WTC11 (cell line): ENCODE data around the gene IRF2BP2. TPM values are rescaled to one million over a fixed set of nuclear protein-coding genes. Genes with fewer than 3 reads are reported as not detected.
A peak's percentile ranks its signal among the peaks of the same experiment; 100 is the strongest.

Experiments
- ATAC-seq: fragments of 200-7000 bp; cut with Tn5 transposase; 2 replicates; pipeline ENCODE4 v1.10.0; 2021; ENCODE audit warnings: mild to moderate bottlenecking, moderate library complexity
- CTCF ChIA-PET: fragments of 300-600 bp; sonication (Branson Sonifier 250); formaldehyde crosslinking; loops from one replicate; lab custom pipeline; 2021; ENCODE audit warnings: antibody characterized with exemption; lab: Charles Lee
- POLR2A ChIA-PET: fragments of 350-600 bp; sonication (Branson Sonifier 250); formaldehyde crosslinking; loops from one replicate; lab custom pipeline; 2021; ENCODE audit warnings: antibody characterized with exemption; lab: Charles Lee
- DNase-seq: peaks from one replicate; pipeline ENCODE4 v3.0.0; 2021; ENCODE audit warnings: low spot score
- H3K27ac Mint-ChIP-seq: 2 replicates; pipeline ENCODE4 v1.8.0; 2021; ENCODE audit warnings: mixed read lengths
- H3K27me3 Mint-ChIP-seq: 2 replicates; pipeline ENCODE4 v1.8.0; 2021; ENCODE audit warnings: low read depth, mild to moderate bottlenecking, moderate library complexity, mixed read lengths
- H3K36me3 Mint-ChIP-seq: 2 replicates; pipeline ENCODE4 v1.8.0; 2021; ENCODE audit warnings: mixed read lengths
- H3K4me1 Mint-ChIP-seq: 2 replicates; pipeline ENCODE4 v1.8.0; 2022; ENCODE audit warnings: mixed read lengths
- H3K4me3 Mint-ChIP-seq: 2 replicates; pipeline ENCODE4 v1.8.0; 2021; ENCODE audit warnings: mild to moderate bottlenecking, moderate library complexity, mixed read lengths
- H3K9me3 Mint-ChIP-seq: 2 replicates; pipeline ENCODE4 v1.8.0; 2021; ENCODE audit warnings: mixed read lengths
- AFF4 ChIP-seq: sonication (generic); formaldehyde crosslinking; IDR thresholded peaks from 2 replicates; pipeline ENCODE4 v1.8.1; 2023; ENCODE audit warnings: mild to moderate bottlenecking, missing genetic modification reagents, borderline replicate concordance
- CBFB ChIP-seq: sonication (generic); formaldehyde crosslinking; IDR thresholded peaks from 2 replicates; pipeline ENCODE4 v1.8.1; 2022; ENCODE audit warnings: mild to moderate bottlenecking, low read depth, missing genetic modification reagents
- EMX1 ChIP-seq: fragments of 250-450 bp; sonication (Bioruptor Pico); IDR thresholded peaks from 2 replicates; pipeline ENCODE4 v1.8.0; 2021; ENCODE audit warnings: mild to moderate bottlenecking
- FOXP1 ChIP-seq: sonication (generic); formaldehyde crosslinking; IDR thresholded peaks from 2 replicates; pipeline ENCODE4 v1.8.0; 2022; ENCODE audit warnings: missing genetic modification reagents, mild to moderate bottlenecking, moderate library complexity, borderline replicate concordance
- FOXP4 ChIP-seq: sonication (generic); formaldehyde crosslinking; IDR thresholded peaks from 2 replicates; pipeline ENCODE4 v1.8.0; 2022; ENCODE audit warnings: mild to moderate bottlenecking, missing genetic modification reagents
- GABPB1 ChIP-seq: sonication (generic); formaldehyde crosslinking; IDR thresholded peaks from 2 replicates; pipeline ENCODE4 v1.8.1; 2023; ENCODE audit warnings: mild to moderate bottlenecking, missing genetic modification reagents
- GTF2I ChIP-seq: fragments of 250-450 bp; sonication (Bioruptor Pico); conservative IDR thresholded peaks from 2 replicates; pipeline ENCODE4 v1.4.0; 2021; ENCODE audit warnings: mild to moderate bottlenecking
- JAZF1 ChIP-seq: fragments of 250-450 bp; sonication (Bioruptor Pico); IDR thresholded peaks from 2 replicates; pipeline ENCODE4 v1.9.0; 2021; ENCODE audit warnings: moderate library complexity, mild to moderate bottlenecking, inconsistent platforms
- MXD4 ChIP-seq: fragments of 250-450 bp; sonication (Bioruptor Pico); IDR thresholded peaks from 2 replicates; pipeline ENCODE4 v1.8.0; 2021; ENCODE audit warnings: mild to moderate bottlenecking, moderate library complexity, borderline replicate concordance
- MYBL2 ChIP-seq: sonication (generic); formaldehyde crosslinking; IDR thresholded peaks from 2 replicates; pipeline ENCODE4 v1.8.1; 2023; ENCODE audit warnings: mild to moderate bottlenecking, moderate library complexity, missing genetic modification reagents
- NFE2L1 ChIP-seq: sonication (generic); formaldehyde crosslinking; IDR thresholded peaks from 2 replicates; pipeline ENCODE4 v1.8.1; 2023; ENCODE audit warnings: missing genetic modification reagents
- RELA ChIP-seq: sonication (generic); formaldehyde crosslinking; IDR thresholded peaks from 2 replicates; pipeline ENCODE4 v1.8.1; 2022; ENCODE audit warnings: missing genetic modification reagents, mild to moderate bottlenecking, borderline replicate concordance
- SMAD4 ChIP-seq: sonication (generic); formaldehyde crosslinking; IDR thresholded peaks from 2 replicates; pipeline ENCODE4 v1.8.0; 2022; ENCODE audit warnings: mild to moderate bottlenecking, missing genetic modification reagents
- TEAD1 ChIP-seq: sonication (generic); formaldehyde crosslinking; IDR thresholded peaks from 2 replicates; pipeline ENCODE4 v1.8.0; 2022; ENCODE audit warnings: mild to moderate bottlenecking, missing genetic modification reagents
- ZNF425 ChIP-seq: fragments of 250-450 bp; sonication (Bioruptor Pico); conservative IDR thresholded peaks from 2 replicates; pipeline ENCODE4 v1.9.0; 2021; ENCODE audit warnings: mild to moderate bottlenecking
- ZSCAN18 ChIP-seq: fragments of 250-450 bp; sonication (Bioruptor Pico); IDR thresholded peaks from 2 replicates; pipeline ENCODE4 v2.1.2; 2022; ENCODE audit warnings: mild to moderate bottlenecking, moderate library complexity
- total RNA-seq: library from RNA; stranded (reverse); gene quantifications from 3 replicates; pipeline ENCODE4 v1.2.3, GENCODE V29; 2021

The IRF2BP2 gene
- total RNA-seq, 1 experiment from 2014 or later: 70.9 TPM

GRCh38 chr1:234601301-234602017, 8.5 kb downstream of the IRF2BP2 start:
- TF ChIP-seq ZNF425 (CRISPR knock-in tag): no peak
- 0 out of 2 replicates have a peak, but pooled peaks have one; percentile 34 for TF ChIP-seq GABPB1 (CRISPR knock-in tag)
- no peak for ATAC-seq
- H3K36me3 Mint-ChIP-seq: peaks cover 17% of the 10 kb centered on the region
- peak overlapping the region; percentile 84 for H3K27ac Mint-ChIP-seq
- DNase-seq: no peak
- peak overlapping the region; percentile 67; the same call in 1 of the 2 replicates for H3K4me3 Mint-ChIP-seq
- H3K9me3 Mint-ChIP-seq: no peaks in the 10 kb centered on the region; the same call in 1 of the 2 replicates
- no peaks in the 10 kb centered on the region for H3K27me3 Mint-ChIP-seq
- ChIA-PET CTCF (interaction anchor here (0.6 to 2.4 kb wide), 8 partner anchors 8 to 492 kb away, joined by 3 to 10 read pairs (median 5); no protein-coding TSS in a partner anchor), POLR2A (interaction anchor here (1.1 to 3.1 kb wide), 2 partner anchors 9 to 123 kb away, joined by 4 to 30 read pairs; partner anchors contain the start of genes IRF2BP2 and TARBP1)
- H3K4me1 Mint-ChIP-seq: peaks cover 73% of the 10 kb centered on the region

GRCh38 chr1:234600418-234601281, 9.3 kb downstream of the IRF2BP2 start:
- no peak for TF ChIP-seq SMAD4 (CRISPR knock-in tag)
- TF ChIP-seq TEAD1 (CRISPR knock-in tag): no peak
- no peak for TF ChIP-seq AFF4 (CRISPR knock-in tag)
- POLR2A ChIA-PET: interaction anchor here (0.6 to 3.1 kb wide), 7 partner anchors 10 to 466 kb away, joined by 3 to 30 read pairs (median 4); partner anchors contain the start of genes IRF2BP2 and TARBP1
- ATAC-seq (peak; percentile 10; the same call in 1 of the 2 replicates), DNase-seq (no peak)
- peak overlapping the region; percentile 67 for H3K4me3 Mint-ChIP-seq
- H3K9me3 Mint-ChIP-seq: peaks cover 8% of the 10 kb centered on the region
- H3K4me1 Mint-ChIP-seq: peaks cover 65% of the 10 kb centered on the region
- H3K27me3 Mint-ChIP-seq: no peaks in the 10 kb centered on the region; the same call in 1 of the 2 replicates
- CTCF ChIA-PET: interaction anchor here (0.6 to 2.4 kb wide), 9 partner anchors 8 to 493 kb away, joined by 3 to 10 read pairs (median 5); no protein-coding TSS in a partner anchor
- peak overlapping the region; percentile 84 for H3K27ac Mint-ChIP-seq
- H3K36me3 Mint-ChIP-seq: peaks cover 15% of the 10 kb centered on the region; the same call in 1 of the 2 replicates

- ChIA-PET POLR2A (interaction anchor here (0.6 to 3.1 kb wide), 7 partner anchors 11 to 467 kb away, joined by 3 to 30 read pairs (median 3); partner anchors contain the start of gene IRF2BP2), CTCF (interaction anchor here (0.6 to 2.4 kb wide), 7 partner anchors 9 to 484 kb away, joined by 3 to 8 read pairs (median 5); no protein-coding TSS in a partner anchor)
- Mint-ChIP-seq H3K4me3 (peak overlapping the region; percentile 76), H3K27ac (peak overlapping the region; percentile 84), H3K4me1 (peaks cover 58% of the 10 kb centered on the region), H3K9me3 (peaks cover 16% of the 10 kb centered on the region), H3K36me3 (peaks cover 9% of the 10 kb centered on the region; the same call in 1 of the 2 replicates), H3K27me3 (no peaks in the 10 kb centered on the region; the same call in 1 of the 2 replicates)
- DNase-seq (peak; percentile 85), ATAC-seq (peak; percentile 89)
- TF ChIP-seq FOXP1: peak; percentile 32; the same call in 1 of the 2 replicates
- no peak for TF ChIP-seq MXD4 (CRISPR knock-in tag)
- no peak for TF ChIP-seq CBFB (CRISPR knock-in tag)
- TF ChIP-seq MYBL2 (CRISPR knock-in tag): peak; percentile 55; the same call in 1 of the 2 replicates
- TF ChIP-seq JAZF1 (CRISPR knock-in tag): no peak
- no peak for TF ChIP-seq ZSCAN18 (CRISPR knock-in tag)
- TF ChIP-seq FOXP4 (CRISPR knock-in tag): no peak
- TF ChIP-seq NFE2L1 (CRISPR knock-in tag): no peak
- no peak for TF ChIP-seq RELA (CRISPR knock-in tag)
- TF ChIP-seq GTF2I: no peak
- no peak for TF ChIP-seq EMX1 (CRISPR knock-in tag)
These were observed 10.2 kb downstream of the IRF2BP2 start for GRCh38 chr1:234599617-234600417.
